ENCODE data around the gene ME3.

The ME3 gene

GRCh38 chr11:86416494-86416893 is 255.9 kb downstream of the ME3 start:
- no peak for DNase-seq

GRCh38 chr11:86415026-86415425 is 257.4 kb downstream of the ME3 start:
- DNase-seq, result no peak

DNA sequence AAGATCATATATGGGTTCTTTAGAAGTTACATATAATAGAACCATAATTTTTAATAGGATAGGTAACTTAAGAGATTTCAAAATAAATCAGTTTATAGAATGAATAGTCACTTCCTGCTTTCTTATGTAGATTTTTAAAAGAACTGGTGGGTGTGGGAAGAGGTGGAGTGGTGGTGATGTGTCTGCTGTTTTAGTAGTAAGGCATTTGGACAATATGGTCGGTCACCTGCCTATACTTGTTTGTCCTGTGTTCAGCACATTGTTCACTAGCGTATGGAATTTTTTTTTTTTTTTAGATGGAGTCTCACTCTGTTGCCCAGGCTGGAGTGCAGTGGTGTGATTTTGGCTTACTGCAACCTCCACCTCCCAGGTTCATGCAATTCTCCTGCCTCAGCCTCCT is 258.4 kb downstream of the ME3 start:
- DNase-seq, result no peak

DNA sequence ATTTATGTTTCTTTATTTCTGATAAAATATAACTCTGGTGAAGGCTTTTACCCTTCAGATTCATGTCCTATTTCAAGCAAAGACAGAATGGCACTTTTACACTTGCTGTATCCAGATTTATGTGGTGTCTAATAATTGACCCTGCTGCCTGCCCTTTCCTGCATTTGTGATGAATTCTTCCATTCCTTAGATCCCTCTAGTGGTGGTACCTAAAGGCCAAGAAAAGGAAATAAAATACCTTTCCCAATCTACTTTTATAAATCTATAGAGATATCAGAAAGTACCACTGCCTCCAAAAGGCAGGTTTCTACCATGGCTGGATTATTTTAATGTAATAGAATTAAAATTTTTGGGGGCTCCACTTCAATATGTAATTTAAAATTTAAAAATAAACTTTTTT is 263.6 kb downstream of the ME3 start:
- DNase-seq, result no peak

DNA sequence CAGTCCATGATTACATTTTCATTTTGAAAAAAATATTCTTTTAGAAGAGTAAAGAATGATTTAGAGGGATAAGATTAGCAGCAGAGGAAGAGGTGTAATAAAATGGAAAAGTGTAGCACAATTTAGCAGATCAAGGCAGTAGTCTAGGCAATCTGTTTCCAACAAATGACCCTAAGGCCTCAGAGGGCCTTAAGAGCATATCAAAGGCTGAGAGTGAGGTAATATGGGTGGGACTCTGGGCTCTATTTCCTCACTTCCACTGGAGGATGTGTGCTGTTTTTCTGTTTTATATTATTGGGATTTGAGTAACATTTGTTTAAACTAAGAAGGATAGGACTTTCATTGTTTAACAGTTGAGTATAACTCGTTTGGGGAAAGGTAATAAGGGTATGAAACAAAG is 269.0 kb downstream of the ME3 start:
- no peak for DNase-seq

GRCh38 chr11:86398106-86398505 is 274.3 kb downstream of the ME3 start:
- no peak for DNase-seq

GRCh38 chr11:86397351-86397750 is 275.1 kb downstream of the ME3 start:
- DNase-seq, result no peak

DNA sequence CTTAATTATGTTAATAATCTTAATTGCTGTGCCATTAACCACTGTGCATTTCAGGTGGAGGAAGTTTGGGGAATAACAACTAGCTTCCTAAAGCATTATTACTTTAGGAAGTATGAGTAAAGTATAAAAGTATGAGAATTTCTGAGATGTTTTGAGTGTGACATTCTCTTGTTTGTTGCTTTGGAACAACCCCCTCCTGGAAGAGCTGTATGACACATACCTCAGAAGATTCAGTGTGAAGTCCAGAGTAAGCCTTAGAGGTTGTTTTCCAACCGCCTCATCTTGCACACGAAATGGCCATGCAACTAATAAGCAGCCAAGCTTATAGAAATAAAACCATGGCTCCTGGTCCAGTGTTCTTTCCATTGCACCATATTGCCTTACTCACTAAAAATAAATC is 276.0 kb downstream of the ME3 start:
- DNase-seq, result no peak

- DNase-seq, result no peak
These were observed 277.3 kb downstream of the ME3 start for GRCh38 chr11:86395061-86395551.
